ENCODE results near the gene MAPKAPK3.

DNA sequence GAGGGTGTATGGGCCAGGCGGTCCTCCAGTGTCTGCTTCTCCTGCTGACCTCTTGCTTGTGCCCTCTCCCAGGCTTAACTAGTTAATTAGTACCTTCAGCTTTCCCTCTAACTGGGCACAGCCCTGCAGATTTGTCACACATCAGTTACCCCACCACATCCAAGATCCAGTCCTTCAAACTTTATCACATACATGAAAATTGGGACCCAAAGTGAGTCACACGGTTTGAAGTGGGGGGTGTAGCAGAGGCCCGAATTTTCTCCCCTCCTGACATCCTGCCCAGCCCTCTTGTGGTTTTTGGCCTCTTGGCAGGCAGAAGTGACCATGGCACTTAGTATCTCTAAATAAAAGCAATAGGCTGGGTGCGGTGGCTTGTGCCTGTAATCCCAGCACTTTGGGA lies 3.9 kb downstream of the MAPKAPK3 start:
- TF ChIP-seq CTCF (IDR thresholded peaks at IDR 0.05; ENCODE audit: control extremely low read depth in 1 of 3, insufficient read depth in 1 of 3, low read depth in 1 of 3, low read length in 3 of 3) (no peak), SP1 (IDR thresholded peaks at IDR 0.05; ENCODE audit: low read depth, low read length) (no peak), MAX (IDR thresholded peaks at IDR 0.05) (no peak), POLR2AphosphoS5 (IDR thresholded peaks at IDR 0.05; ENCODE audit: low read depth, low read length) (no peak), TEAD4 (IDR thresholded peaks at IDR 0.05; ENCODE audit: low read depth, low read length) (no peak), PHF8 (conservative IDR thresholded peaks at IDR 0.05; ENCODE audit: low read depth, low read length) (no peak), CBX8 (IDR thresholded peaks at IDR 0.05; ENCODE audit: borderline replicate concordance, low read depth, low read length) (no peak), USF2 (IDR thresholded peaks at IDR 0.05; ENCODE audit: low read length) (no peak), POLR2A (IDR thresholded peaks at IDR 0.05; ENCODE audit: control extremely low read depth in 1 of 2, low read depth in 2 of 2, low read length in 2 of 2) (no peak), FOSL1 (IDR thresholded peaks at IDR 0.05; ENCODE audit: insufficient read depth, low read depth, low read length) (no peak), YY1 (IDR thresholded peaks at IDR 0.05; ENCODE audit: low read depth, low read length) (no peak), CHD2 (IDR thresholded peaks at IDR 0.05; ENCODE audit: low read length) (no peak)
- TF ChIP-seq, protein P1, sequence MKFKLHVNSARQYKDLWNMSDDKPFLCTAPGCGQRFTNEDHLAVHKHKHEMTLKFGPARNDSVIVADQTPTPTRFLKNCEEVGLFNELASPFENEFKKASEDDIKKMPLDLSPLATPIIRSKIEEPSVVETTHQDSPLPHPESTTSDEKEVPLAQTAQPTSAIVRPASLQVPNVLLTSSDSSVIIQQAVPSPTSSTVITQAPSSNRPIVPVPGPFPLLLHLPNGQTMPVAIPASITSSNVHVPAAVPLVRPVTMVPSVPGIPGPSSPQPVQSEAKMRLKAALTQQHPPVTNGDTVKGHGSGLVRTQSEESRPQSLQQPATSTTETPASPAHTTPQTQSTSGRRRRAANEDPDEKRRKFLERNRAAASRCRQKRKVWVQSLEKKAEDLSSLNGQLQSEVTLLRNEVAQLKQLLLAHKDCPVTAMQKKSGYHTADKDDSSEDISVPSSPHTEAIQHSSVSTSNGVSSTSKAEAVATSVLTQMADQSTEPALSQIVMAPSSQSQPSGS (IDR thresholded peaks at IDR 0.05; ENCODE audit: low read length): no peak
